Glutamatergic neuron (in vitro differentiated cells): ENCODE data around the gene PLCXD1. TPM values are rescaled to one million over a fixed set of nuclear protein-coding genes. Genes with fewer than 3 reads are reported as not detected.

Experiments
- DNase-seq: peaks from one replicate; pipeline ENCODE4 v3.0.0; 2022
- H3K27ac Mint-ChIP-seq: one replicate; pipeline ENCODE4 v1.8.0; 2020; ENCODE audit warnings: mild to moderate bottlenecking, mixed read lengths, inconsistent platforms; ENCODE audit not compliant: unreplicated experiment
- H3K27me3 Mint-ChIP-seq: one replicate; pipeline ENCODE4 v1.8.0; 2020; ENCODE audit warnings: mild to moderate bottlenecking, moderate library complexity, mixed read lengths, inconsistent platforms; ENCODE audit not compliant: unreplicated experiment
- H3K36me3 Mint-ChIP-seq: one replicate; pipeline ENCODE4 v1.8.0; 2020; ENCODE audit warnings: mild to moderate bottlenecking, mixed read lengths, inconsistent platforms; ENCODE audit not compliant: unreplicated experiment
- H3K4me1 Mint-ChIP-seq: one replicate; pipeline ENCODE4 v1.8.0; 2020; ENCODE audit warnings: mild to moderate bottlenecking, low read depth, mixed read lengths, inconsistent platforms; ENCODE audit not compliant: unreplicated experiment
- H3K4me3 Mint-ChIP-seq: one replicate; pipeline ENCODE4 v1.8.0; 2020; ENCODE audit warnings: mild to moderate bottlenecking, mixed read lengths, inconsistent platforms; ENCODE audit not compliant: unreplicated experiment
- H3K9me3 Mint-ChIP-seq: one replicate; pipeline ENCODE4 v1.8.0; 2020; ENCODE audit warnings: mild to moderate bottlenecking, moderate library complexity, mixed read lengths, inconsistent platforms; ENCODE audit not compliant: unreplicated experiment
- total RNA-seq: library from RNA; stranded (reverse); fragmentation: NEBNext Ultra II Directional; extraction: Animal tissue kit (Norgen Biotek cat#: 25700); gene quantifications from one replicate; pipeline ENCODE4 v1.2.1, GENCODE V29; 2021; ENCODE audit not compliant: unreplicated experiment
- TF ChIP-seq, protein P1 (sequence below): fragments of 200-600 bp; sonication (generic); IDR thresholded peaks from one replicate; pipeline ENCODE4 v1.5.0; 2021; ENCODE audit not compliant: partially characterized antibody, unreplicated experiment

Gene PLCXD1
- total RNA-seq, 1 donor from 2014 or later: 36.4 TPM

DNA sequence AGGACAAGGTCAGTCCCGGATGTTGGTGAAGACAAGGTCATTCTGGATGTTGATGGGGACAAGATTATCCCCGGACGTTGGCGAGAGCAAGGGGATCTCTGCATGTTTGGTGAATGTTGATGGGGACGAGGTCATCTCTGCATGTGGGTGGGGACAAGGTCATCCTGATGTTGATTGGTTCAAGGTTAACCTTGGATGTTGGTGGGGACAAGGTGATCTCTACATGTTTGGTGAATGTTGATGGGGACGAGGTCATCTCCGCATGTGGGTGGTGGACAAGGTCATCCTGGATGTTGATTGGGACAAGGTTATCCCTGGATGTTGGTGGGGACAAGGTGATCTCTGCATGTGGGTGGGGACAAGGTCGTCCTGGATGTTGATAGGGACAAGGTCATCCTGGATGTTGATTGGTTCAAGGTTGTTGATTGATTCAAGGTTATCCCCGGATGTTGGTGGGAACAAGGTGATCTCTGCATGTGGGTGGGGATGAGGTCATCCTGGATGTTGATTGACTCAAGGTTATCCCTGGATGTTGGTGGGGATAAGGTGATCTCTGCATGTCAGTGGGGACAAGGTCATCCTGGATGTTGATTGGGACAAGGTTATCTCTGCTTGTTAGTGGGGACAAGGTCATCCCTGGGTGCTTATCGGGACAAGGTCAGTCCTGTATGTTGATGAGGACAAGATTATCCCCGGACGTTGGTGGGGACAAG lies 28.8 kb upstream of the PLCXD1 start:
- peaks cover 6% of the 10 kb centered on the region for H3K9me3 Mint-ChIP-seq
- H3K27ac Mint-ChIP-seq: no peak overlapping the region
- H3K4me3 Mint-ChIP-seq: no peak overlapping the region
- H3K4me1 Mint-ChIP-seq: no peaks in the 10 kb centered on the region
- peaks cover 19% of the 10 kb centered on the region for H3K36me3 Mint-ChIP-seq
- TF ChIP-seq, protein P1, sequence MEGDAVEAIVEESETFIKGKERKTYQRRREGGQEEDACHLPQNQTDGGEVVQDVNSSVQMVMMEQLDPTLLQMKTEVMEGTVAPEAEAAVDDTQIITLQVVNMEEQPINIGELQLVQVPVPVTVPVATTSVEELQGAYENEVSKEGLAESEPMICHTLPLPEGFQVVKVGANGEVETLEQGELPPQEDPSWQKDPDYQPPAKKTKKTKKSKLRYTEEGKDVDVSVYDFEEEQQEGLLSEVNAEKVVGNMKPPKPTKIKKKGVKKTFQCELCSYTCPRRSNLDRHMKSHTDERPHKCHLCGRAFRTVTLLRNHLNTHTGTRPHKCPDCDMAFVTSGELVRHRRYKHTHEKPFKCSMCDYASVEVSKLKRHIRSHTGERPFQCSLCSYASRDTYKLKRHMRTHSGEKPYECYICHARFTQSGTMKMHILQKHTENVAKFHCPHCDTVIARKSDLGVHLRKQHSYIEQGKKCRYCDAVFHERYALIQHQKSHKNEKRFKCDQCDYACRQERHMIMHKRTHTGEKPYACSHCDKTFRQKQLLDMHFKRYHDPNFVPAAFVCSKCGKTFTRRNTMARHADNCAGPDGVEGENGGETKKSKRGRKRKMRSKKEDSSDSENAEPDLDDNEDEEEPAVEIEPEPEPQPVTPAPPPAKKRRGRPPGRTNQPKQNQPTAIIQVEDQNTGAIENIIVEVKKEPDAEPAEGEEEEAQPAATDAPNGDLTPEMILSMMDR: no peak
- DNase-seq: no peak
- peaks cover 8% of the 10 kb centered on the region for H3K27me3 Mint-ChIP-seq

DNA sequence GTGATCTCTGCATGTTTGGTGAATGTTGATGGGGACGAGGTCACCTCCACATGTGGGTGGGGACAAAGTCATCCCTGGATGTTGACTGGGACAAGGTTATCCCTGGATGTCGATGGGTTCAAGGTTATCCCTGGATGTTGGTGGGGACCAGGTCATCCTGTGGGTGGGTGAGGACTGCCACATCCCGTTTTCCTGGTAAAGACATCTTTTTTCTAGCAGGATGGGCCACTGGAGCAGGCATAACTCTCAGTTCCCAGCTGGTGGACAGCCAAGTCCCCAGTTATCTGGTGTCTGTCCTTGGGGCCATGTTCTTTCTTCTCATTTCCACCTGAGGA lies 28.3 kb upstream of the PLCXD1 start:
- H3K27me3 Mint-ChIP-seq: peaks cover 8% of the 10 kb centered on the region
- H3K36me3 Mint-ChIP-seq: peaks cover 19% of the 10 kb centered on the region
- no peak overlapping the region for H3K4me3 Mint-ChIP-seq
- TF ChIP-seq, protein P1: no peak
- H3K4me1 Mint-ChIP-seq: no peaks in the 10 kb centered on the region
- H3K27ac Mint-ChIP-seq: no peak overlapping the region
- peaks cover 6% of the 10 kb centered on the region for H3K9me3 Mint-ChIP-seq
- DNase-seq: no peak

GRCh38 chrX:253451-254297 lies 27.5 kb upstream of the PLCXD1 start:
- H3K27ac Mint-ChIP-seq: no peak overlapping the region
- H3K4me1 Mint-ChIP-seq: no peaks in the 10 kb centered on the region
- no peak overlapping the region for H3K4me3 Mint-ChIP-seq
- peaks cover 6% of the 10 kb centered on the region for H3K9me3 Mint-ChIP-seq
- peaks cover 8% of the 10 kb centered on the region for H3K27me3 Mint-ChIP-seq
- TF ChIP-seq, protein P1: no peak
- DNase-seq: no peak
- peaks cover 19% of the 10 kb centered on the region for H3K36me3 Mint-ChIP-seq

DNA sequence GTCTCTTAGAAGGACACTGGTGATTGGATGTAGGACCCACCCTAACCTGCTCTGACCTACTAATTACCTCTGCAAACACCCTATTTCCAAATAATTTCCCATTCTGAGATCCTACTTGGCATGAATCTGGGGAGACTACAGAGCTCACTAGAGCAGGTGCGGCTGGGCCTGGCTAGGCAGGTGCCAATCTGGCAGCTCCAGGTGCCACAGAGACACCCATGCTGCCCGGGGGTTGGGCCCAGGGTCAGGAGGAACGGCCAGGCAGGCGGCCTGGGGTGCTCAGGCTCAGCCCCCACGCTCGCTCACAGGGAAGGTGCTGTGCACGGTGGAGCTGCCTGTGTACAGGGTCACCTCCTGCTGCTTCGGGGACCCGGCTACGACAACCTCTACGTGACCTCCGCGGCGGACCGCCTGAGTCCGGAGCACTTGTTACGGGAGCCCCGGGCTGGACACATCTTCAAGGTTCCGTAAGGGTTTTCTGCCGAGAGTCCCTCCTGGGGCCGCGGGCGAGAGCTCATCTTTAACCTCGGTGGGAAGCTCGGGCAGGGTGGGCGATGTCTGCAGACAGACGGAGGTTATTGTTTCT lies 26.5 kb upstream of the PLCXD1 start:
- TF ChIP-seq, protein P1: no peak
- peaks cover 8% of the 10 kb centered on the region for H3K27me3 Mint-ChIP-seq
- H3K36me3 Mint-ChIP-seq: peaks cover 19% of the 10 kb centered on the region
- peaks cover 6% of the 10 kb centered on the region for H3K9me3 Mint-ChIP-seq
- no peak overlapping the region for H3K4me3 Mint-ChIP-seq
- no peaks in the 10 kb centered on the region for H3K4me1 Mint-ChIP-seq
- DNase-seq: no peak
- H3K27ac Mint-ChIP-seq: no peak overlapping the region
